HG03025 (cell line): ENCODE data around the gene SOCS6.

Source experiments
- ATAC-seq: cut with Tn5 transposase; IDR thresholded peaks from one replicate; pipeline ENCODE4 v1.9.1; 2021; ENCODE audit warnings: mild to moderate bottlenecking, moderate library complexity; ENCODE audit not compliant: unreplicated experiment, low FRiP score

Gene SOCS6

DNA sequence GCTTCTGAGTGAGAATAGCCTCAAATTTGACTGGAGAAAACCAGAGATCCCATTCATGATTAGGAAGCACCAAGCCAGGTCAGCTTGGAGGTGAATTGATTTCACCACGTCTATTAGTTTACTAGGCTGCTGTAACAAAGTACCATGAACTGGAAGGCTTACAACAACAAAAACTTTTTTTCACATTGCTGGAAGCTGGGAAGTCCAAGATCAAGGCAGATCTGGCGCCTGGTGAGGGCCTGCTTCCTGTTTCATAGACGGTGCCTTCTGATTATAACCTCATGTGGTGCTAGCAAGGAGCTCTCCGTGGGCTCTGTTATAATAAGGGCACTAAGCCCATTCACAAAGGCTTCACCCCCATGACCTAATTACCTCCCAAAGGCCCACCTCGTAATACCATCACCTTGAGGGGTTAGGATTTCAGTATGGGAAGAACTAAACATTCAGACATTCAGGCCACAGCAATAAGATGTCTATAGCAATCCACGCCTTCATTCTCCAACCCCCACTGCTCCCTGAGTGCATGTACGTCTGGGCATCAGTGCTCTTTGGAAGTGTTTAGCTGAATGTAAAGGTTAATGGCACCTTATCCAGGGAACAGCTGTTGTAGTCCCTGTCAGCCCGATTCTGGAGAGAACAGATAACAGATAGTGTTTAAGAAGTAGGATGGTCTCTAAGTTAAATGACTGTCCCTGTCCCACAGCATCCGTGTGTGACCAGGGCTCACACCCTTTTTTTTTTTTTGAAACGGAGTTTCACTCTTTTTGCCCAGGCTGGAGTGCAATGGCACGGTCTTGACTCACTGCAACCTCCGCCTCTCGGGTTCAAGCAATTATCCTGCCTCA, 89.2 kb downstream of the SOCS6 start:
- no peak for ATAC-seq
